GM12873 (cell line): ENCODE results near the gene WASF1.

Experiments
- TF ChIP-seq, protein P1 (sequence below): IDR thresholded peaks from 2 replicates; pipeline ENCODE4 v1.5.1; 2012; ENCODE audit warnings: low read depth, mild to moderate bottlenecking, moderate library complexity, low read length, control low read depth; ENCODE audit not compliant: insufficient read depth; ENCODE audit errors: missing control alignments

WASF1 gene

DNA sequence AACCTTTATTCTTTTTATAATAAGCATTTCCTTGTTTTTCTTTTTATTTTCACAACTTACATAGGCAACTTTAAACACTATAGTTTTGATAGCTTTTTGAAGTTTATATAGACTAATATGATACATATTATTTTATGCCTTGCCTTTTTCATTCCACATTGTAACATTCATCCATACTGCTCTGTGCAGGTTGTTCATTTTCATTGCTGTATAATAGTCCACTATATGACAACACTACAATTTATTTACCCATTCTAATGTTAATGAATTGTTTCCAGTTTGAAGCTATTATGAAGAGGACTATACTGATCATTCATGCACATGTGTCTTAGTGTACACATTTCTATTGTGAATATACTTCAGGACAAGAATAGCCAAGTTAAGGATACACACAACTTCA is 49.1 kb downstream of the WASF1 start:
- TF ChIP-seq, protein P1, sequence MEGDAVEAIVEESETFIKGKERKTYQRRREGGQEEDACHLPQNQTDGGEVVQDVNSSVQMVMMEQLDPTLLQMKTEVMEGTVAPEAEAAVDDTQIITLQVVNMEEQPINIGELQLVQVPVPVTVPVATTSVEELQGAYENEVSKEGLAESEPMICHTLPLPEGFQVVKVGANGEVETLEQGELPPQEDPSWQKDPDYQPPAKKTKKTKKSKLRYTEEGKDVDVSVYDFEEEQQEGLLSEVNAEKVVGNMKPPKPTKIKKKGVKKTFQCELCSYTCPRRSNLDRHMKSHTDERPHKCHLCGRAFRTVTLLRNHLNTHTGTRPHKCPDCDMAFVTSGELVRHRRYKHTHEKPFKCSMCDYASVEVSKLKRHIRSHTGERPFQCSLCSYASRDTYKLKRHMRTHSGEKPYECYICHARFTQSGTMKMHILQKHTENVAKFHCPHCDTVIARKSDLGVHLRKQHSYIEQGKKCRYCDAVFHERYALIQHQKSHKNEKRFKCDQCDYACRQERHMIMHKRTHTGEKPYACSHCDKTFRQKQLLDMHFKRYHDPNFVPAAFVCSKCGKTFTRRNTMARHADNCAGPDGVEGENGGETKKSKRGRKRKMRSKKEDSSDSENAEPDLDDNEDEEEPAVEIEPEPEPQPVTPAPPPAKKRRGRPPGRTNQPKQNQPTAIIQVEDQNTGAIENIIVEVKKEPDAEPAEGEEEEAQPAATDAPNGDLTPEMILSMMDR = no peak

DNA sequence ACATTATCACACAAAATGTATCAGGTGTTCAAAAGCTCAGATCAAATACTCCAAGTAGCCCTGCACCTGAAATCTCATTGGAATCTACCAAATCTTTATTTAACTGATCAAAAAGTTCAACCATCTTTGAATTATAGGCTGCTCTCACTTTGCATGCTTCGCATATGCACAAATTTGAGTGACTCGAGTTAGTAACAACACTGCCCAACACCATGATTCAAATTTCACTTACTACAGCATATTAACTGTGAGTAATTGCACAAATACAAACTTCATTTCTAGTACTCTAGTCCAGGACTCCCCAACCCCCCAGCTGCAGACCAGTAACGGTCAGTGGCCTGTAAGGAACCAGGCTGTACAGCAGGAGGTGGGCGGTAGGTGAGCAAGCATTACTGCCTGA is 51.1 kb downstream of the WASF1 start:
- TF ChIP-seq, protein P1 = no peak

DNA sequence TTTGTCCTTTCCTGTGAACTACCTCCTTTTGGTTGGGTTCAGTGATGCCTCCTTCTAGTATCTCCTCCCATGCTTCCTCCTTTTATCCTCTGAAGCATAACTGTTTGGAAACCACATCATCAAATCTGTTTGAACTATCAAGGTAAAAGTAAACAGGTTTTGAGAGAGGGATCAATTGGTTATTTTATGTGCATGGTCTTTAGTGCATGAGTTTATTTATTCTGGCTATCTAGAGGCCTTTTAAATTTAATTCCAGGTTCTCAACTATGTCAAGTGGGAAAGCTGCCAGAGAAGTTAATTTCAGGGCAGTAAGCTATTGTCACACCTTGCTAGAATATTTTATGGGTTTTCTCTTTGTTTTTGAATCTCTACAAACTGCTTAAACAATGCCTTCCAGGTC is 54.1 kb downstream of the WASF1 start:
- TF ChIP-seq, protein P1 = no peak

DNA sequence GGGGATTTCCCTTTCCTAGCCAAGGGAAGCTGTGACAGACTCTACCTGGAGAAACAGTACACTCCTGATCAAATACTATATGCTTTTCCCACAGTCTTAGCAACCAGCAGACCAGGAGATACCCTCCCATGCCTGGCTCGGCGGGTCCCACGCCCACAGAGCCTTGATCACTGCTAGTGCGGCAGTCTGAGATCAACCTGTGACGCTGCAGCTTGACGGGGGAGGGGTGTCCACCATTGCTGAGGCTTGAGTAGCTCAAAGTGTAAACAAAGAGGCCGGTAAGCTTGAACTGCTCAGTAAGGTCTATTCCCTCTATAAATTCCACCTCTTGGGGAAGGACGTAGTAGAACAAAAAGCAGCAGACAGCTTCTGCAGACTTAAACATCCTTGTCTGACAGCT is 63.2 kb downstream of the WASF1 start:
- TF ChIP-seq, protein P1 = no peak

DNA sequence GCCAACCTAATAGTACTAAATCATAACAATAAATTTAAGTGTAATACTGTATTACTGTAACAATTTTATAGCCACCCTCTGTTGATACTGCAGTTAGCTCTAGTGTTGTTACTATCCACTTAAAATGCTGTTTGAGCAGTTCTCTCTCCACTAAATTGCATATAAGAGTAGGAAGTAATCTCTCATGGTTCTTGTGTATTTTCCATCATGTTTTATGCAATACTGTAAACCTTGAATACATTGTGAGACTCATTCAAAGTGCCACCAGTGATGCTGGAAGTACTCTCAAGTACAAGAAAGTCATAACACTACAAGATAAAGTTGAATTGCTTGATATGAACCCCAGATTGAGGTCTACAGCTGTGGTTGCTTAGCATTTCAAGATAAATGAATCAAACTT is 65.5 kb downstream of the WASF1 start:
- TF ChIP-seq, protein P1 = no peak

DNA sequence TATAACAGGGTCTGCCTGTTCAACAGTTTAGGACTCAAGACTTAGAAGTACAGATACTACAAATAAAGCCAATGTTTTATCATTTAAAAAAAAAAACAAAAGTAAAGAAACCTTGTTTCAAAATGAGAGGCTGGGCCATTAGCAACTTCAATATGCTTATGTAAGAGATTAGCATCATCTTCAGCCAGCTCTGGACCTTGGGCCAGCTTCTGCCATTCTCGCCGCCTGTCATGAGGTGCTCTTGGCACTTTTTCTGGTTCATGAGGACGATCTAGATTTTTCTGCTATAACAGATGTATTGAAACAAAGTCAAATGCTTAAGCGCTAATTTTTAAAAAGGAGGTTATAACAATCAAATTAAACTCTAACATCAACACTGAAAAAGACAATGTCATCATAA is 74.2 kb downstream of the WASF1 start:
- TF ChIP-seq, protein P1 = no peak

DNA sequence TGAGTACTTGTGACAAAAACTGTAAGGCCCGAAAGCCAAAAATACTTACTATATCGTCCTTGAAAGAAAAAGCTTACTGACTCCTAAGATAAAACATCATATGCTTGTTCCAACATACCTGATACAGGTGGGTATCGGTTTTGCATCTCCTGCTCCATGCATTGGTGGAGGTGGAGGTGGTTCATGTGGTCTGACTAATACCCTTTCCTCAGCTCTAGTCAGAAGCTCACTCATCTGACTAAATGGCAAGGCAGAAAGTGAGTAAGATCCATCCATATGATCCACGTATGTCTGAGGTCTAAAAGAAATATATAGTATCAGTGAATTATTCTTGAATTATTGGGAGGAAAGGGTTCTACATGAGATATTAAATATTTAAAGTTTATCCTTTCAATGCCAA is 76.2 kb downstream of the WASF1 start:
- TF ChIP-seq, protein P1 = no peak
